AG08396 (cell line): ENCODE data around the gene DIDO1.

Experiments used
- DNase-seq: peaks from one replicate; pipeline ENCODE4 v3.0.0; 2012; ENCODE audit warnings: low spot score, mixed read lengths

Gene DIDO1

GRCh38 chr20:62894261-62894660 is 32.0 kb downstream of the DIDO1 start:
- DNase-seq, result no peak

- DNase-seq, result no peak
These were observed 32.6 kb downstream of the DIDO1 start for GRCh38 chr20:62893700-62894099.

DNA sequence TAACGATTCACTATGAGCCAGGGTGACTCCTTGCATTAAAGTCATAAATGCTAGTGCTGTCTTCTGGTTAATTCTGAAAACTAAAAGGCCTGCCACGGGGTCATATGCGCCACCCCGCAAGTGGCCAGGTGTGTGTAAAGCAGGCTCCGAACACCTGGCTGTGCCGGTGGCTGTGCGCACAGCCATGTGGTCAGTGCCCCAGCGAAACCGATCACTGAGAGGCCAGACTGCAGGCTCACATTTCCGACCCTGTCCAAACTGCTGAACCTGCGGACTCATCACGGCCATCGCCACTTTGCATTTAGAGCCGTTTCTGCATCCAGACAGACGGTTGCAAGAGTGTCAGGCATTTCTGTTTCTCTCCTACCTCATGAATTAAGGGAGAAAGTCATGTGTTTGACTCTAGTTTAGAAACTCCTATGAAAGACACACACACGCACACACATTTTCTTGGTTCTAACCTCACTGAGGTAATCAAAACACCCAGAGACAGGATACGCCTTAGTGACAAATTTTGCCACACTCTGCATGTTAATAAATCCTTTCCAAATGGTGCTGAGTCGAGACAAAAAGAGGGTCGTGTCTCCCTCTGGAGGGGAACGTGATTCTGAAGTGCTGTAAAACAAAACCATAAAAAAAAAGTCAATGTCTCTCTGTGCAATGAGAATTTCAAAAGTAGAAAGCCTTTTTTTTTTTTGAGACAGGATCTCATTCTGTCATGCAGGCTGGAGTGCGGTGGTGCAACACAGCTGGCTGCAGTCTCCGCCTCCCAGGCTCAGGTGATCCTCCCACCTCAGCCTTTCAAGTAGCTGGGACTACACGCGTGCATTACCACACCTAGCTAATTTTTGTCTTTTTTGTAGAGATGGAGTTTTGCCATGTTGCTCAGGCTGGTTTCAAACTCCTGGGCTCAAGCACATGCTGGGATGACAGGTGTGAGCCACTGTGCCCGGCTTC is 33.7 kb downstream of the DIDO1 start:
- DNase-seq, result no peak

DNA sequence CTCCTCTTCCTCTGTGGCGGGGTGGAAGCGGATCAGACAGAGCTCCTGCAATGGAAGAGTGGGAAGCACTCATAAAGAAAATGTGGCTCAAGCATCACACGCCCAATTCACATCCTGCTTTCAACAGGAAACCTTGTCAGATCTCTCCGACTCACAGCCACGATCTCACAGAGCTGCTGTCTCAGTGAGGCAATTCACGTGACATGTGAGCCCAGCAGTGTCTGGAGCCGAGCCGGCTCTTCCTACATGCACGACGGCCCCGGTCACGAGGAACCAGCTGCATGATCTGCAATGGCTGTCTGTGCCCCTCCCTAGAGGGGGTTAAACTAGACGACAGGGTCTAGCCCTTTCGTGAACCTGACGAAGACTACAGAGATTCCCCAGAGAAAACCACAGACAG is 35.2 kb downstream of the DIDO1 start:
- DNase-seq, result no peak

GRCh38 chr20:62890444-62890843 is 35.9 kb downstream of the DIDO1 start:
- DNase-seq, result no peak

DNA sequence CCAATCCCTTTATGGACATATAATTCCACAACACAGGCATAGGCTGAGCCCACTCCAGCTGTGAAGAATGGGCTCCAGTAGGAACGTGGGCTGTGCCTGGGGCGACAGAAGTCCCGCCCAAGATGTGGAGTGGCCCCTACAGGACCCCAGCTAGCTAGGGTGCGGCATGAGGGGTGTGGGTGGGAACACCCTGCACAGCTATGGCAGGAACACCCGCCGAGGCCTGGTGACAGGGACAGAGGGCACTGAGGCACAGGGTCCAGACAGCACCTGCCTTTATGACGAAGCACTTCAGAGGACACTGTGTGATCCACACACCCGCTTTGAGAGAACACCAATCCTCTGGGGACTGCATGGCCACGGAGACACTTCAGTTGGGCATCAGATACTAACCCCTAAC is 36.4 kb downstream of the DIDO1 start:
- no peak for DNase-seq

- DNase-seq, result no peak
These were observed 36.9 kb downstream of the DIDO1 start for GRCh38 chr20:62889411-62889810.

DNA sequence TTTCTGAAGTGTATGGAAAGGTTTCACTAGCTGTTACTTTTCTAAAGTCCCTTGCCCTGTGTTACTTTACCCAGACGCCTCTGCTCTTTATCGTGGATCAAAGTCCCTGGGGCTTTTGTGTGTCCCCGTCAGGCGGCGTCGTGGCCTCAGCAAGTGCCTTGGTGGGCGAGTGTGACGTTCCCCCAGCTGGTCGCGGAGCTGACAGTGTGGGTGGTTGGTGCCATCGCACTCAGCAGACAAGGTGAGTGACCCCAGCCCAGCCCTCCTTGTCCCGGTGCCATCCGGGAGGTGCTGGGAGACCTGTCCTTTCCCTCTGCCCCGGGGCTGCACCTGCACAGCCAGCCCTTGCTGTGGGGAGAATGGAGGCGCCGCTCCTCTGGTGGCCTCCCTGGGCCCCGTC is 37.4 kb downstream of the DIDO1 start:
- DNase-seq, result no peak

- DNase-seq, result no peak
These were observed 37.9 kb downstream of the DIDO1 start for GRCh38 chr20:62888406-62888805.

GRCh38 chr20:62887860-62888239 is 38.5 kb downstream of the DIDO1 start:
- no peak for DNase-seq

- peak; percentile 80 for DNase-seq
These were observed 39.0 kb downstream of the DIDO1 start for GRCh38 chr20:62887152-62887859.

- no peak for DNase-seq
These were observed 39.6 kb downstream of the DIDO1 start for GRCh38 chr20:62886709-62887058.

GRCh38 chr20:62885896-62886708 is 40.2 kb downstream of the DIDO1 start:
- DNase-seq, result no peak

DNA sequence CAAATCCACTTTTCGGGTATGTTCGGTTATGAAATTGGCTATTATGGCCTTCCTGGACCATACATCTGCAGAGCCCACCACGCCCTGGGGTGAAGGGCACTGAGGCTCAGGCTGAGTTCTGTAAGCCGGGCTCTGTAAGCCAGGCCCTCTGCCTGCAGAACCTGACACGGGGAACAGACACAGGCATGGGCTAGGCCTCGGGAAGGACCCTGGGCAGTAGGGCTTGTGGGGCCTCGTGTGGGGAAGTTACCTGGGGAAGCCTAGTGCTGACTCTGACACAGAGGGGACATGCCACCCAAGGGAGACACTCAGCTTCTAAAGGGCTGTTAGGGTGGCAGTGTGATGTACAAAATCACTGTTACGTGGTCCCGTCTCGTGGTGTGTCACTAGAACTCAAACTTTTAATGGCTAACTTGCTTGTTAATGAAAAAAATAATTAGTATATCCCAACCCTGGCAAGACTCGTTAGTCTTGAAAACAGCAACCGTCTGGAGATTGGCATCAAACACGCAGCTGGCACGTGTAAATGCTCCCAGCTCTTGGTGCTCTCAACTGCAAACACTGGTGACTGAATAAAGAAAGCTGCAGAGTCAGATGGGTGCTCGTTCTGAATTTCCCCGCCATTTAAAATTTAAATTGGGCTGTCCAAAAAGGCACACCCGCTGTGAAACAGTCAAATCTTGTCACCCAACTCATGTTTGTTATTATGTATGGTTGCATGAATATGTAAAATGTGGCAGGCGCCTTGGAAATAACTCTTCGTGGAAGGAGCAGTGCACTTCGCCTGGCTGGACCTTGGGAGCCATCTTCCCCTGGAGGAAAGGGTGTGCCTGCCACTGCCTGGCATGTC is 41.0 kb downstream of the DIDO1 start:
- DNase-seq, result no peak

DNA sequence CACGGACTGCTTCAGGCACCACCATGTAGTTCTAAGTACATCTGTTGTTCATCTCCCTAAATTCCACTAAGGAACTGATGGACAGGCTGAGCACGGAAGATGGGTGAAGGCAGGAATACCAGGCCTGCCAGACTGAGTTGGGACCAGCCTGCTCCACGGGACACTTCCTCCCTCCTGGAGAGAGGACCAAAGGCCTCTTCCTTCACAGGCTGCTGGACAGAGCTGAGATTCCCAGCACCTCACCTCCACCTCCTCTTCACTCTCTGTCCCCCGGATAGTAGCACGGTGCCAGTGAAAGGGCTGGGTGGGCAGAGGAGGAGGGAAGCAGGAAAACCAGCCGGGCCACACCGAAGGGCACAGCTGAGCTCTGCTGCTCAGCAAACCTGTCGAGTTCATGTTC is 41.7 kb downstream of the DIDO1 start:
- DNase-seq, result no peak

DNA sequence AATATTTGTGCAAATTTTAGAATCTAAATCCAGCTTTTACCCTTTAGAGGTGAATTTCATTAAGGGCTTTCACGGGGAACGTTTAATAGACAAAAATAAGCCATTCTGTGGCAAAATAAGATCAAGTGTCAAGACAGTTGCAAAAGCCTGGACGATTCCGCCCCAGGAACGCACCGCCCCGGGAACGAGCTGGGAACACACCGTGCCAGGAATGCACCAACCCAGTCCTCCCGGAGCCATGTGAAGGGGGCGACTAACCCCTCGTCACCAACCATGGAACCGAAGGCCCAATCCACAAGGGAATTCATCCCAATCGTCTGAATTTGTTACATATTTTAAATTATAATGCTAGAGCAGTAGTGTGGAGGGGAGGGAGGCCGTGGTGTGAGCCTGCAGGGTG is 43.9 kb downstream of the DIDO1 start:
- DNase-seq, result no peak

DNA sequence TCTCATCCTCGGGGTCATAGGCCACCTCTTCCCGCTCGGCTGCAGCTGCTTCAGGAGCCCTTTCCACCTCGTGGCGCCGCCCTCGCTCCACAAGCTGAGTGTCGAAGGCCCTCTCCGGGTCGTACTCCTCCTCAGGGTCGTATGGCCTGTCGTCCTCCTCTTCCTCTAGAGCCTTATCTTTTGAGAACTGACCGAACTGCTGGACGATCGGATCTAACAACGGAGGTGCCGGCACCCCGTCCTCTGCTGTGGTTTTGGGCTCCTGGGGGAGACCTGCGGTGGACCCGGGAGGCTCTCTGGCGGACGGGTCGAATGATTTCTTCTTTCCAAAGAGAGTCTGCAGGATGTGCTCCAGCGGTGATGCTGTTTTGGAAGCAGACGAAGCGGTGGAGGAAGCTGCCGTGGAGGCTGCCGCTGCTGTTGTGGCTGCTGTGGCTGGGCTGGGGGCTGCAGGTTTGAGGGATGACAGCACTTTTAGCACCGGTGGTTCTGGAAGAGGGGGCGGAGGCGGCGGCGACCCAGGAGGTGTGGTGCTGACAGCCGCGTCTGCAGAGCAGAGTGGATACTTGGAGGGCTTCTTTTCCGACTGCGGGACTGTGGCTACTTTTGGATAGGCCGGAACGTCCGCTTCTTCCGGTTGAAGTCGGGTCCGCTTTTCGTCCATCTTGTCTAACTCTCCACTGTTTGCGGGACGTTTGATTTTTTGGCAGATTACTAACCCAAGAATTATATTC is 44.5 kb downstream of the DIDO1 start:
- no peak for DNase-seq

GRCh38 chr20:62880935-62881661 is 45.2 kb downstream of the DIDO1 start:
- DNase-seq, result no peak

DNA sequence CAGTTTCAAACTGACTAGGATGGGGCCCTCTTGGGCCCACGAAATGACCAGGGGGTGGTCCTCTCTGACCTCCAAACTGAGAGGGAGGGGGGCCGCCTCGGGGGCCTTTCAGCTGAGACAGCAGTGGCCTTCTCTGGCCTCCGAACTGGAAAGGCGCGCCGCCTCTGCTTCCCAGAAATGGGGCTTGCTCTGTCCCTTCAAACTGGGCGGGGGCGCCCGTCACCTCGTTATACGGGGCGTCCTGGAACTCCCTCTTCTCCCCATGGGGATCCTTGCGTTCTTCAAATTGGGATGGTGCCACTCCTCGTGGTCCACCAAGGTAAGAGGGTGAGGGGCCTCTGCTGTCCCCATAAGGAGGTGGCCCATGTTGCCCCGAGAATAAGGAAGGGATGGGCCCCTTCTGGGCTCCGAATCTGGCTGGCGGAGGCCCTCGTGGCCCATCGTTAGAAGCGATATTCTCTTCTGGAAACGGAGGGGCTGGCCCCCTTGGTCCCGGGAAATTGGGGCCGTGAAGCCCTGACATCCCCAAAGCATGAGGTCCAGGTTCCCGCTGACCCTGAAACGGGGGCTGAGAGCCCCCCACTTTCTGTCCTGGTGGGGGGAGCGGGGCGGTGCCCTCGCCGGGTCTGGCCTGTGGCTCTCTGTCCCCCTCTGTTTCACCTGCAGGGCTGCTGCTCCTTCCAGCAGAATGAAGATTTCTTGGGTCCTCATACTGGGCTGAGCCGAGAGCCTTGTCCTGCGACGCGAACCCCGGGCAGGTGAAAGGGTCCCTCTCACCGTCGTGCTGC is 46.0 kb downstream of the DIDO1 start:
- DNase-seq, result no peak
